T-helper 1 cell (primary cell): ENCODE data around the gene KDM4B.
A peak's percentile ranks its signal among the peaks of the same experiment; 100 is the strongest.

ENCODE experiments used
- DNase-seq, 5 donors: peaks; one replicate each; pipeline ENCODE4 v3.0.0-alpha.2; 2012 to 2020

KDM4B gene

GRCh38 chr19:5141850-5142724 lies 173.2 kb downstream of the KDM4B start:
- peak in 1 of 5 donors; percentile 5 for DNase-seq

GRCh38 chr19:5142725-5143097 lies 173.8 kb downstream of the KDM4B start:
- peak in 1 of 5 donors; percentile 3 for DNase-seq

- DNase-seq: peak in 2 of 5 donors; percentile 3 to 6
These were observed 174.8 kb downstream of the KDM4B start for GRCh38 chr19:5143471-5144411.

GRCh38 chr19:5144545-5145179 lies 175.7 kb downstream of the KDM4B start:
- peak in 2 of 5 donors; percentile 2 to 6 for DNase-seq

GRCh38 chr19:5145521-5146511 lies 176.9 kb downstream of the KDM4B start:
- peak in 2 of 5 donors; percentile 4 to 10 for DNase-seq

GRCh38 chr19:5147074-5147977 lies 178.4 kb downstream of the KDM4B start:
- DNase-seq: peak in 2 of 5 donors; percentile 2 to 4

- DNase-seq: peak in 2 of 5 donors; percentile 4 to 6
These were observed 179.3 kb downstream of the KDM4B start for GRCh38 chr19:5147978-5148793.

- no peak for DNase-seq
These were observed 179.9 kb downstream of the KDM4B start for GRCh38 chr19:5148794-5149190.

GRCh38 chr19:5149508-5149907 lies 180.6 kb downstream of the KDM4B start:
- DNase-seq: no peak

GRCh38 chr19:5149932-5150901 lies 181.3 kb downstream of the KDM4B start:
- DNase-seq: no peak

GRCh38 chr19:5150902-5151741 lies 182.2 kb downstream of the KDM4B start:
- peak in 1 of 5 donors; percentile 13 for DNase-seq

- no peak for DNase-seq
These were observed 183.3 kb downstream of the KDM4B start for GRCh38 chr19:5152013-5152763.

- no peak for DNase-seq
These were observed 184.0 kb downstream of the KDM4B start for GRCh38 chr19:5152767-5153532.

- no peak for DNase-seq
These were observed 184.8 kb downstream of the KDM4B start for GRCh38 chr19:5153601-5154128.

- peak in 2 of 5 donors; percentile 17 to 21 for DNase-seq
These were observed 185.4 kb downstream of the KDM4B start for GRCh38 chr19:5154129-5154798.
